T-cell (primary cell): ENCODE data around the gene CELSR1. TPM values are rescaled to one million over a fixed set of nuclear protein-coding genes. Genes with fewer than 3 reads are reported as not detected.

ENCODE experiments used
- ATAC-seq, 4 experiments: fragments of 200-7000 bp in 3 of 4; fragments of 150-1000 bp in 1 of 4; cut with Tn5 transposase; replicated peaks in 1 of 4; 1 replicate in 3 of 4; 2 replicates in 1 of 4; pipeline ENCODE4 v1.10.0; 2021; ENCODE audit warnings: moderate library complexity in 3 of 4, mild to moderate bottlenecking in 2 of 4, moderate number of reproducible peaks in 1 of 4
- CTCF ChIA-PET, 2 donors: fragments of 300-600 bp; sonication (Branson Sonifier 250); formaldehyde crosslinking; loops; one replicate each; lab custom pipeline; 2022; ENCODE audit warnings: antibody characterized with exemption in 2 of 2; lab: Charles Lee
- POLR2A ChIA-PET, 2 donors: fragments of 300-600 bp; sonication (Branson Sonifier 250); formaldehyde crosslinking; loops; one replicate each; lab custom pipeline; 2022; ENCODE audit warnings: antibody characterized with exemption in 2 of 2; lab: Charles Lee
- DNase-seq, 35 experiments: peaks; one replicate each; pipeline versions ENCODE4 v3.0.0 to v3.0.0-alpha.2; 2013 to 2023
- H3K27ac ChIP-seq: one replicate; pipeline ENCODE4 v1.5.1; 2013; ENCODE audit warnings: low read length
- H3K27me3 ChIP-seq, 2 experiments: replicated peaks in 1 of 2; 1 replicate in 1 of 2; 2 replicates in 1 of 2; pipeline versions ENCODE4 v1.6.1 to v1.7.0; 2013; ENCODE audit warnings: low read length in 1 of 2, mixed read lengths in 1 of 2; ENCODE audit not compliant: control insufficient read depth in 2 of 2, insufficient read depth in 2 of 2; ENCODE audit errors: extremely low read depth in 1 of 2
- H3K36me3 ChIP-seq, 2 donors: 1 replicate in 1 of 2; 2 replicates in 1 of 2; pipeline versions ENCODE4 v1.6.1 to v1.7.0; 2013; ENCODE audit warnings: low read length in 1 of 2; ENCODE audit not compliant: control insufficient read depth in 2 of 2, insufficient read depth in 1 of 2; ENCODE audit errors: extremely low read depth in 1 of 2
- H3K4me1 ChIP-seq, 2 experiments: 1 replicate in 1 of 2; 2 replicates in 1 of 2; pipeline versions ENCODE4 v1.6.1 to v1.7.0; 2013; ENCODE audit warnings: low read length in 2 of 2, mixed read lengths in 1 of 2; ENCODE audit not compliant: insufficient read depth in 2 of 2, control insufficient read depth in 1 of 2; ENCODE audit errors: extremely low read depth in 1 of 2
- H3K4me3 ChIP-seq, 2 donors: 1 replicate in 1 of 2; 2 replicates in 1 of 2; pipeline versions ENCODE4 v1.5.1 to v1.7.0; 2013; ENCODE audit warnings: mild to moderate bottlenecking in 2 of 2, low read length in 1 of 2, moderate library complexity in 1 of 2; ENCODE audit not compliant: control insufficient read depth in 1 of 2; ENCODE audit errors: extremely low read depth in 1 of 2
- H3K9me3 ChIP-seq: 2 replicates; pipeline ENCODE4 v1.7.0; 2013
- H3K27ac Mint-ChIP-seq, 2 donors: one replicate each; pipeline ENCODE4 v1.8.0; 2020 to 2021; ENCODE audit warnings: mild to moderate bottlenecking in 2 of 2, mixed read lengths in 2 of 2
- H3K27me3 Mint-ChIP-seq, 2 donors: one replicate each; pipeline ENCODE4 v1.8.0; 2021 to 2022; ENCODE audit warnings: mixed read lengths in 2 of 2
- H3K36me3 Mint-ChIP-seq: one replicate; pipeline ENCODE4 v1.8.0; 2021; ENCODE audit warnings: mixed read lengths
- H3K4me1 Mint-ChIP-seq, 3 donors: one replicate each; pipeline ENCODE4 v1.8.0; 2020 to 2022; ENCODE audit warnings: mixed read lengths in 3 of 3, mild to moderate bottlenecking in 1 of 3
- H3K4me3 Mint-ChIP-seq, 3 donors: one replicate each; pipeline ENCODE4 v1.8.0; 2020 to 2022; ENCODE audit warnings: mild to moderate bottlenecking in 3 of 3, mixed read lengths in 3 of 3, moderate library complexity in 3 of 3
- H3K9me3 Mint-ChIP-seq, 3 donors: one replicate each; pipeline ENCODE4 v1.8.0; 2020 to 2022; ENCODE audit warnings: mixed read lengths in 3 of 3
- WGBS: methylation state at CpG from one replicate; pipeline ENCODE4 v1.1.5; 2013; ENCODE audit warnings: missing lambda C conversion rate; ENCODE audit not compliant: insufficient coverage; 5-methylcytosine and 5-hydroxymethylcytosine counted together
- total RNA-seq, 35 experiments: library from RNA in 6 of 35; stranded (reverse) in 6 of 35; fragments of 120-200 nt in 1 of 35; gene quantifications; one replicate each; pipeline versions ENCODE4 v1.2.1 to v1.2.4 and lab custom pipeline; 2013 to 2026

Gene CELSR1
- total RNA-seq, 5 donors from 2014 or later (not counting 1 experiment from before 2014, with no cell fraction given): 1.1 to 2.7 (median 1.6) TPM

DNA sequence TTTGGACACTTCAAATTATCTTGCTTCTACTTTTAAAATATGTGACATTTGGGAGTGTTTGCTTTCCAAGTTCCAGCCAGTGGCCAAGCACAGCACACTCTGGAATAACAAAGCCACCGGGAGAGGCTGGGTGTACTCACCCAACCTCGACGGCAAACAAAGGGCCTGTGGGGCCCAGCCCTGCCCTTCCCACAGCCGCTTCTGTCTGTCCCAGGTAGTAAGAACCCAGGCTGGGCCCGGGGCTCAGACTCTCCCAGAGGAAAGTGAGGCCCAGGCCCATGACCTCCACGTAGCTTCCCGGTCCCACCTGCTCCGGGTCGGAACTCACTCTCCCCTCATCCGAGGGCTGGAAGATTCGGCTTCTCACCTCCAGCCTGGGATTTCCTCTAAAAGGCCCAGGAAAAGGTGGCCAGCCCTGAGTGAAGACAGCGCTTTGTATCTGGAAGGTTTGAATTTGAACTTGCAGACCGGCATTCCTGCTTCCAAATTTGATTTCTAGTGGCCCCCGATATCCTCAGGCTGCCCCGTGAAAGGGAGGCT is 93.5 kb downstream of the CELSR1 start:
- no peaks in the 10 kb centered on the region for H3K36me3 Mint-ChIP-seq
- Histone ChIP-seq H3K4me1 (no peaks in the 10 kb centered on the region), H3K36me3 (no peaks in the 10 kb centered on the region), H3K4me3 (no peak overlapping the region), H3K9me3 (no peaks in the 10 kb centered on the region), H3K27ac (no peak overlapping the region), H3K27me3 (peaks cover 0 to 26% of the 10 kb centered on the region in 2 experiments)
- no peaks in the 10 kb centered on the region for H3K4me1 Mint-ChIP-seq
- WGBS: 80% methylated on average over 7 of the region's 15 CpGs
- CTCF ChIA-PET: interaction anchor here in 1 of 2 donors (0.5 kb wide), 1 partner anchor 9 kb away, joined by 4 read pairs; no protein-coding TSS in a partner anchor
- DNase-seq (no peak), ATAC-seq (no peak)
- H3K4me3 Mint-ChIP-seq: no peak overlapping the region
- H3K27me3 Mint-ChIP-seq: peaks cover under 1 to 6% of the 10 kb centered on the region in 2 donors
- no peaks in the 10 kb centered on the region for H3K9me3 Mint-ChIP-seq
- no peak overlapping the region for H3K27ac Mint-ChIP-seq
- POLR2A ChIA-PET: no interaction called here

DNA sequence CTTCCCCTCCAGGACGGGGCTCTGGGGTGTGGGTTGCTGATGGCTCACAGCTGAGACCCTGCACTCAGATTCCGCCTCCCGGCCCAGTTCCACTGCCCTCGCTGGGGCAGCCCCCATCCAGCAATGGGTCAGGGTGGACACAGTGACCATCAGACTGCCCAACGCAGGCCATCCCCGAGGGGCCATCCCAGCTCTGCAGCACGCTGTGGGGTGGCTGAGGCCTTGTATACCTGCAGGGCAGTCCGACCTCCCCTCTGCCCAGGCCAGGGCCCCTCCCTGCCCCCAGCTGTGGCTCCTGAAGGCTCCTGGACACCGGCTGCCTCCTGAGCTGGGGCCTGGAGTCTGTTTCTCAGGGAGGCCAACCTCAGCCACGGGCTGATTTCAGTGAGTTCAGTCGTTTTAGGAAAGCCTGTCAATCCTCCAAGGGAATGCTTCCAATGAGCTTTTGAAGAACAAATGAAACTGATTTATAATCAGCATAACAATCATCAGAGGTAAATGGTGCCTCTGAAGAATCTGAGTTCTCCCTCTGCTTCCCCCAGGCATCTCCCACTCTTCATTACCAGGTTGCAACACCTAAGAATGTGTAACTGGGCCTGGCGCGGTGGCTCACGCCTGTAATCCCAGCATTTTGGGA is 95.1 kb downstream of the CELSR1 start:
- Mint-ChIP-seq H3K27ac (no peak overlapping the region), H3K4me3 (no peak overlapping the region), H3K36me3 (no peaks in the 10 kb centered on the region), H3K27me3 (peaks cover 0 to 2% of the 10 kb centered on the region in 2 donors), H3K4me1 (no peaks in the 10 kb centered on the region), H3K9me3 (no peaks in the 10 kb centered on the region)
- DNase-seq: no peak
- ATAC-seq: no peak
- POLR2A ChIA-PET: no interaction called here
- H3K27ac ChIP-seq: no peak overlapping the region
- H3K27me3 ChIP-seq: peaks cover 0 to 22% of the 10 kb centered on the region in 2 experiments
- H3K36me3 ChIP-seq: no peaks in the 10 kb centered on the region
- H3K4me1 ChIP-seq: no peaks in the 10 kb centered on the region
- CTCF ChIA-PET: no interaction called here
- no peak overlapping the region for H3K4me3 ChIP-seq
- 79% methylated on average over 9 of the region's 14 CpGs for WGBS
- H3K9me3 ChIP-seq: no peaks in the 10 kb centered on the region

DNA sequence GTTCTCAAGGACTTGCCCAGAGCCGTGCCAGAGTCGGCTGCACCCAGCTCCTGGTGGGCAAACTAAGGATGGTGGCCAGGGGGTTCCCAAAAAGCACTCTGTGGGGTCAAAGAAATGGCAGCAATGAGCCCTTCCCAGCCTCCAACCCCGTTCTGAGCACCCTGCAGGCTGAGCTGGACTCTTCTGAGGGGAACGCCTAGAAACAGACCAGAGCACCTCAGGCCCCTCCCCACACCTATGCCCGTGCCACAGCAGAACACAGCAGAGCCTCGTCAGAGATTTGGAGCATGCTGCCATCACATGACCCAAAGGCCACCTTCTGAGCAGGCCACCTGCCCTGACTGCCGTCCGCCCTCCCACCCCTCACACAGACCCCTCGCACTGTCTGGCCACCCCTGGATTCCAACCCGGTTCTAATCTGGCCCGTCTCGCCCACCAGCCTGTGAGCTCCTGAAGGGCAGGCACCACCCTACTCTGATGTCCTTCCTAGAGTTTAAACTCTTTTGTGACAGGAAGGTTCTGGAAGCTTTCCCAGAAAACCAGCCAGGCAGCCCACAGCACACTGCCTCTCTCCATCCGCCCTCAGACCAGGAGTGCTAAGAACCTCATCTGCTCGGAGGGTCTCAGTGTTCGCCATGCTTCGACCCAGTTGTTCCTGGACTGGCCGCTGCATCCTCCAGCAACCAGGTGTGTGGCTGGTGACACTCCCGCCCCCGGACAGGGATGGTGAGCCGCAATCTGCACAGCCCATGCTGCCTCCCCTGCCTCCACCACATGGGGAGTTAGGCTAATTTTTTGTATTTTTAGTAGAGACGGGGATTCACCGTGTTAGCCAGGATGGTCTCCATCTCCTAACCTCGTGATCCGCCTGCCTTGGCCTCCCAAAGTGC is 97.6 kb downstream of the CELSR1 start:
- H3K36me3 ChIP-seq: no peaks in the 10 kb centered on the region
- WGBS: 85% methylated on average over 19 of the region's 24 CpGs
- DNase-seq: no peak
- H3K27ac Mint-ChIP-seq: no peak overlapping the region
- ChIA-PET CTCF (no interaction called here), POLR2A (no interaction called here)
- H3K27me3 ChIP-seq: peaks cover 0 to 17% of the 10 kb centered on the region in 2 experiments
- H3K9me3 Mint-ChIP-seq: no peaks in the 10 kb centered on the region
- H3K27me3 Mint-ChIP-seq: no peaks in the 10 kb centered on the region
- no peaks in the 10 kb centered on the region for H3K36me3 Mint-ChIP-seq
- no peaks in the 10 kb centered on the region for H3K4me1 ChIP-seq
- H3K9me3 ChIP-seq: no peaks in the 10 kb centered on the region
- no peaks in the 10 kb centered on the region for H3K4me1 Mint-ChIP-seq
- H3K4me3 ChIP-seq: no peak overlapping the region
- H3K4me3 Mint-ChIP-seq: no peak overlapping the region
- no peak overlapping the region for H3K27ac ChIP-seq
- ATAC-seq: no peak

DNA sequence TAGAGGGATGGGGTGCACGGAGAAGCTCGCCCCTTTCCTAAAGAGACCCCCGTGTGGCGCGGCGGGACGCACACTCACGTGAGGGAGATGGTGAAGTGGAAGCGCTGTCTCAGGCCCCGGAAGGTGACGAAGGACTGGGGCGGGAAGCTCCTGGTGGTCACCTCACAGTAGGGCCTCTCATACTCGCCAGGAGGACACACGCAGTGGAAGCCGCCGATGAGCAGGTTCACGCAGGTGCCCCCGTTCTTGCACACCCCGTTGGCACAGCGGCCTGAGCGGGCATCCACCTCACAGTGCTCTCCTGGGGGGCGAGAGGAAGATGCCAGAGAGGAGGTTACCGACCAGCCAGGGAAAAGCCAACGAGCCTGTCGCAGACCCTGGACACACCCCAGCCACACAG is 98.3 kb downstream of the CELSR1 start:
- ChIA-PET POLR2A (no interaction called here), CTCF (no interaction called here)
- Mint-ChIP-seq H3K27me3 (no peaks in the 10 kb centered on the region), H3K4me3 (no peak overlapping the region), H3K36me3 (no peaks in the 10 kb centered on the region), H3K4me1 (no peaks in the 10 kb centered on the region), H3K27ac (no peak overlapping the region), H3K9me3 (no peaks in the 10 kb centered on the region)
- 90% methylated on average over 25 of the region's 25 CpGs for WGBS
- no peak overlapping the region for H3K27ac ChIP-seq
- ATAC-seq (no peak), DNase-seq (no peak)
- no peaks in the 10 kb centered on the region for H3K4me1 ChIP-seq
- H3K27me3 ChIP-seq: peaks cover 0 to 15% of the 10 kb centered on the region in 2 experiments
- H3K4me3 ChIP-seq: no peak overlapping the region
- no peaks in the 10 kb centered on the region for H3K36me3 ChIP-seq
- no peaks in the 10 kb centered on the region for H3K9me3 ChIP-seq

DNA sequence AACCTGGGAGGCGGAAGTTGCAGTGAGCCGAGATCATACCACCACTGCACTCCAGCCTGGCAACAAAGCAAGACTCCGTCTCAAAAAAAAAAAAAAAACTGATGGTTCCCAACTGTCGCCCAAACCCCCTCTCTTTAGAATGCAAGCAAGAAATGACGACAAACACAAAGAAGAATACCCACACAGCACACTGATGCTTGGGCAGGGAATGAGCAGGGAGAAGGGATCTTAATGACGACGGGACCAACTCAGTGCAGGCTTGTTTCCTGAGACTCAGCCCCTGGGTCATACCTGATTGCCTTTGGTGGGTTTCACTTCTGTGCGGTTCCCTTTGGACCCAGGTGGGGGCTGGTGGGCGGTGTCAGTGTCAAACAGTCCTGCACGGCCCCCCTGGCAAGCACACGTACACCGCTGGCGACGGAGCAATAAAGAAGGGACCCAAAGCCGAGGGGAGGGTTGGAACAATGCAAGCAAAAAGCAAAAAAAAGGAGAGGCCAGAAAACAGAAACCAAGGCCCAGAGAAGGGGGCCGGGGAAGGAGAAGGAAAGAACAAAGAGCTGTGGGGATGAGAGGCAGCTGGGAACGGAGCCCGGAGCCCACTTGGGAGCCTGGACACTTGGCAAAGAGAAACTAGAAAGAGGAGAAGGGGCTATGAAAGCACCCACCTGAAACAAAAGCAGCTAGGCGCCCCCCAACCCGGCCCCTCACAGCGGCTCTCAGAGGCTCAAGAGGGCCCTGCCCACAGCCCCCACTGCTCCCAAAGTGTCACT is 99.6 kb downstream of the CELSR1 start:
- H3K4me1 ChIP-seq: peaks cover 0 to 5% of the 10 kb centered on the region in 2 experiments
- peaks cover 0 to 4% (median 0%) of the 10 kb centered on the region in 3 donors for H3K4me1 Mint-ChIP-seq
- H3K27ac Mint-ChIP-seq: no peak overlapping the region
- H3K27me3 ChIP-seq: peaks cover 0 to 15% of the 10 kb centered on the region in 2 experiments
- H3K9me3 Mint-ChIP-seq: no peaks in the 10 kb centered on the region
- H3K27me3 Mint-ChIP-seq: no peaks in the 10 kb centered on the region
- H3K27ac ChIP-seq: no peak overlapping the region
- H3K36me3 ChIP-seq: no peaks in the 10 kb centered on the region
- no peak overlapping the region for H3K4me3 ChIP-seq
- no peaks in the 10 kb centered on the region for H3K9me3 ChIP-seq
- WGBS: 86% methylated on average over 12 of the region's 21 CpGs
- ChIA-PET POLR2A (no interaction called here), CTCF (no interaction called here)
- ATAC-seq (no peak), DNase-seq (no peak)
- H3K4me3 Mint-ChIP-seq: no peak overlapping the region
- H3K36me3 Mint-ChIP-seq: no peaks in the 10 kb centered on the region

DNA sequence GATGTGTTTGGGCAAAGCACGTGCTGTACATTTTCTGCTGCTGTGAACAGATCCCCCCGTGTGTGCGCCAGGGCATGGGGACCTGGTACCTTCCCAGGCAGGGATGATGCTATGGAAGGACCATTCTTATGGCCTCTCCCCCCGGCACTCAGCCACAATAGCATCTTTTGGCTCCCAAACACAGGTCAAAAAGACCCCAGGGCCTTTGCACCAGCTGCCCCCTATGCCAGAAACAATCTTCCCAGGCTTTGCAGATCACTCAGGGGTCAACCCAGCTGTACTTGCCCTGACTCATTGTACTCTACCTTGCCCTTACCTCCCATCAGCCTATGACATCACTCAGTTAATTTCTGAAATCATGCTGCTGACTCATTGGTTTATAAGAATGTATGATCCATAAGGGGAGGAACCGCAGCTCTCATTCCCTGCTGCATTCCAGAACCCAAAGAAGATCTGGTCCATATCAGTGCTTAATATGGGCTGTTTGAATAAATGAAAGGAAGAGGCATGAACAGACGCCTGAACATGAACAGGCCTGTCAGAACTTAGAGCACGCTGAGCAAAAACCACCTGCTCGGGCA is 100.7 kb downstream of the CELSR1 start:
- Mint-ChIP-seq H3K4me3 (no peak overlapping the region), H3K36me3 (no peaks in the 10 kb centered on the region), H3K4me1 (peaks cover 6 to 15% (median 9%) of the 10 kb centered on the region in 3 donors), H3K27ac (no peak overlapping the region), H3K27me3 (no peaks in the 10 kb centered on the region), H3K9me3 (no peaks in the 10 kb centered on the region)
- ATAC-seq (no peak), DNase-seq (no peak)
- peaks cover 0 to 15% of the 10 kb centered on the region in 2 experiments for H3K27me3 ChIP-seq
- H3K27ac ChIP-seq: no peak overlapping the region
- no peaks in the 10 kb centered on the region for H3K36me3 ChIP-seq
- 93% methylated on average over 6 of the region's 8 CpGs for WGBS
- H3K9me3 ChIP-seq: no peaks in the 10 kb centered on the region
- no peak overlapping the region for H3K4me3 ChIP-seq
- ChIA-PET POLR2A (no interaction called here), CTCF (no interaction called here)
- peaks cover 2 to 17% of the 10 kb centered on the region in 2 experiments for H3K4me1 ChIP-seq
